Nephron progenitor cell (in vitro differentiated cells): Measurements from ENCODE around the gene GAS7.
A peak's percentile ranks its signal among the peaks of the same experiment; 100 is the strongest.

ENCODE experiments used
- DNase-seq: peaks from one replicate; pipeline ENCODE4 v3.0.0; 2021
- H3K27ac Mint-ChIP-seq: 2 replicates; pipeline ENCODE4 v1.8.0; 2021; ENCODE audit warnings: mild to moderate bottlenecking, moderate library complexity, mixed read lengths
- H3K27me3 Mint-ChIP-seq: 2 replicates; pipeline ENCODE4 v1.8.0; 2021; ENCODE audit warnings: mild to moderate bottlenecking, low read depth, mixed read lengths; ENCODE audit not compliant: poor library complexity
- H3K36me3 Mint-ChIP-seq: 2 replicates; pipeline ENCODE4 v1.8.0; 2021; ENCODE audit warnings: low read depth, mixed read lengths
- H3K4me1 Mint-ChIP-seq: 2 replicates; pipeline ENCODE4 v1.8.0; 2021; ENCODE audit warnings: mixed read lengths
- H3K4me3 Mint-ChIP-seq: 2 replicates; pipeline ENCODE4 v1.8.0; 2021; ENCODE audit warnings: mild to moderate bottlenecking, moderate library complexity, mixed read lengths
- H3K9me3 Mint-ChIP-seq: 2 replicates; pipeline ENCODE4 v1.8.0; 2021; ENCODE audit warnings: mild to moderate bottlenecking, moderate library complexity, mixed read lengths
- TF ChIP-seq, protein P1 (sequence below): fragments of 200-600 bp; sonication (generic); IDR thresholded peaks from 2 replicates; pipeline ENCODE4 v1.5.0; 2021; ENCODE audit warnings: antibody characterized with exemption

Gene GAS7

DNA sequence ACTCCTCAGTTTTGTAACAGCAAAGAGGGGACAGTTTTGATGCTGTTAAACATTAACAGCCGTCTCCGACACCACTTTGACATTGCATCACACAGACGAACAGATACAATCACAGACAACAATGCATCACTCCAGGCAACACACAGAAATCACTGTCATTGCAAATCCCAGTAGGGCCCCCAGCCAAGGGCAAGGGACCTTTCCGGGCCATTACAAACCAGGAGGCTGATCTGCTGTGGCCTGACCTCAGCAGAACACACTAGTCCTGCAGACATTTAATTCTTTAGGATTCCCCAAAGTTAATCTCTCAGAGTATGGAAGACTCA is 157.2 kb downstream of the GAS7 start:
- no peaks in the 10 kb centered on the region for H3K36me3 Mint-ChIP-seq
- no peak overlapping the region for H3K27ac Mint-ChIP-seq
- H3K4me3 Mint-ChIP-seq: no peak overlapping the region
- H3K4me1 Mint-ChIP-seq: peaks cover 24% of the 10 kb centered on the region
- no peaks in the 10 kb centered on the region for H3K9me3 Mint-ChIP-seq
- DNase-seq: no peak
- H3K27me3 Mint-ChIP-seq: peaks cover 20% of the 10 kb centered on the region
- TF ChIP-seq, protein P1, sequence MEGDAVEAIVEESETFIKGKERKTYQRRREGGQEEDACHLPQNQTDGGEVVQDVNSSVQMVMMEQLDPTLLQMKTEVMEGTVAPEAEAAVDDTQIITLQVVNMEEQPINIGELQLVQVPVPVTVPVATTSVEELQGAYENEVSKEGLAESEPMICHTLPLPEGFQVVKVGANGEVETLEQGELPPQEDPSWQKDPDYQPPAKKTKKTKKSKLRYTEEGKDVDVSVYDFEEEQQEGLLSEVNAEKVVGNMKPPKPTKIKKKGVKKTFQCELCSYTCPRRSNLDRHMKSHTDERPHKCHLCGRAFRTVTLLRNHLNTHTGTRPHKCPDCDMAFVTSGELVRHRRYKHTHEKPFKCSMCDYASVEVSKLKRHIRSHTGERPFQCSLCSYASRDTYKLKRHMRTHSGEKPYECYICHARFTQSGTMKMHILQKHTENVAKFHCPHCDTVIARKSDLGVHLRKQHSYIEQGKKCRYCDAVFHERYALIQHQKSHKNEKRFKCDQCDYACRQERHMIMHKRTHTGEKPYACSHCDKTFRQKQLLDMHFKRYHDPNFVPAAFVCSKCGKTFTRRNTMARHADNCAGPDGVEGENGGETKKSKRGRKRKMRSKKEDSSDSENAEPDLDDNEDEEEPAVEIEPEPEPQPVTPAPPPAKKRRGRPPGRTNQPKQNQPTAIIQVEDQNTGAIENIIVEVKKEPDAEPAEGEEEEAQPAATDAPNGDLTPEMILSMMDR: no peak

DNA sequence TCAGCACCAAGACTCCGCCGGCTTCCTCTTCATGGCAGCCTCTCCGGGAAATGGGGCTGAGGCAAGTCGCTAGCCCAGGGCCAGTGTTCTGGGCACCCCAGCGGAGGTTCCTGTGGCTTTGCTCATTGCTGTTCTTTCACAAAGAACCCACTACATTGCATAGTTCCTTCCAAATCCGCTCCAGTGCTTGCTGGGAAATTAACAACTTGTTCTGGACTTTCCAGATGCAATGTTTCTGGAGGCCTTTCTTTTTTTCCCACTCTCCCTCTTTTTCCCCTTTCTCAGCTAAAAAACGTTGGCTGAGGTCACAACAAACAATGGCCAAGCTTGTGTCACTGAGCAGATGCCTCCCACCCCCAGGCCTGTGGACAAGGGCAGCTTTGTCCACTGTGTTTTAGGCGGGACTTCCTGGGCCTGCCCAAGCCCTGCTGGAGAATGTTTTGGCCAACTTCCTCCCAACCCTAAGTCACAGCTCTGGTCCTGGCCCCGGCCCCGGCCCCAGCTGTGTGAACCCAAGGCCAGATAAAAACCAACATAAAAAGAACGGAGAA is 161.8 kb downstream of the GAS7 start:
- DNase-seq: no peak
- Mint-ChIP-seq H3K36me3 (no peaks in the 10 kb centered on the region), H3K27ac (peak overlapping the region; percentile 15), H3K27me3 (peaks cover 17% of the 10 kb centered on the region), H3K4me3 (no peak overlapping the region), H3K4me1 (peaks cover 65% of the 10 kb centered on the region), H3K9me3 (no peaks in the 10 kb centered on the region)
- TF ChIP-seq, protein P1: no peak

DNA sequence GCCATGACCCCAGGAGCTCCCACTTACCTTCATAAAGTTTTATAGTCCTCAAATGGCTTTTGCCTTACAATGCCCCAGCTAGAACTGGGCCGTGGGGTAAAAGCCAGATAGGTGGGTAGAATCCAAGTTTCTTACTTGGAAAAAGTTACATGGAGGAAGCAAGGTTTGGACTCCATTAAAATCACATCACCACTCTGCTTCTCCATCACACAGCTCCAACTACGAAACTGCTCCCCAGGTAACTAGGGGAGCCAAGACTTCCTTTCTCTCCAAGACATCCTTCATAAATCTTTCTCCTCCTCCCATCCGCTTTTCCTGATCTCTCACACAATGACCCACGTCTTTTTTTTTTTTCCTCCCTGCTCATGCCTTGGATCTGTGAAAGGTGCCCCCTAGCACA is 162.5 kb downstream of the GAS7 start:
- H3K27me3 Mint-ChIP-seq: peaks cover 13% of the 10 kb centered on the region
- H3K27ac Mint-ChIP-seq: peak overlapping the region; percentile 33
- no peak for DNase-seq
- TF ChIP-seq, protein P1: no peak
- H3K9me3 Mint-ChIP-seq: no peaks in the 10 kb centered on the region
- H3K4me3 Mint-ChIP-seq: no peak overlapping the region
- H3K4me1 Mint-ChIP-seq: peaks cover 65% of the 10 kb centered on the region
- no peaks in the 10 kb centered on the region for H3K36me3 Mint-ChIP-seq

- Mint-ChIP-seq H3K9me3 (no peaks in the 10 kb centered on the region), H3K27me3 (peaks cover 17% of the 10 kb centered on the region), H3K36me3 (no peaks in the 10 kb centered on the region), H3K27ac (peak overlapping the region; percentile 7), H3K4me3 (no peak overlapping the region), H3K4me1 (peaks cover 57% of the 10 kb centered on the region)
- TF ChIP-seq, protein P1: no peak
- DNase-seq: no peak
Measured at GRCh38 chr17:10034719-10035475, 163.5 kb downstream of the GAS7 start.

GRCh38 chr17:10033959-10034358 is 164.4 kb downstream of the GAS7 start:
- TF ChIP-seq, protein P1: no peak
- no peak for DNase-seq
- Mint-ChIP-seq H3K9me3 (no peaks in the 10 kb centered on the region), H3K27me3 (peaks cover 18% of the 10 kb centered on the region), H3K4me3 (no peak overlapping the region), H3K27ac (no peak overlapping the region), H3K4me1 (peaks cover 56% of the 10 kb centered on the region), H3K36me3 (no peaks in the 10 kb centered on the region)

GRCh38 chr17:10033449-10033848 is 165.0 kb downstream of the GAS7 start:
- H3K9me3 Mint-ChIP-seq: no peaks in the 10 kb centered on the region
- no peak overlapping the region for H3K27ac Mint-ChIP-seq
- H3K27me3 Mint-ChIP-seq: peaks cover 21% of the 10 kb centered on the region
- DNase-seq: no peak
- H3K4me3 Mint-ChIP-seq: no peak overlapping the region
- TF ChIP-seq, protein P1: no peak
- H3K36me3 Mint-ChIP-seq: no peaks in the 10 kb centered on the region
- H3K4me1 Mint-ChIP-seq: peaks cover 56% of the 10 kb centered on the region
